Kasumi-1 (cell line): ENCODE measurements around the gene CLDN22.

Source experiments
- DNase-seq, 2 experiments: peaks; one replicate each; lab custom pipeline; 2025; lab: John Stamatoyannopoulos, UW

The CLDN22 gene

DNA sequence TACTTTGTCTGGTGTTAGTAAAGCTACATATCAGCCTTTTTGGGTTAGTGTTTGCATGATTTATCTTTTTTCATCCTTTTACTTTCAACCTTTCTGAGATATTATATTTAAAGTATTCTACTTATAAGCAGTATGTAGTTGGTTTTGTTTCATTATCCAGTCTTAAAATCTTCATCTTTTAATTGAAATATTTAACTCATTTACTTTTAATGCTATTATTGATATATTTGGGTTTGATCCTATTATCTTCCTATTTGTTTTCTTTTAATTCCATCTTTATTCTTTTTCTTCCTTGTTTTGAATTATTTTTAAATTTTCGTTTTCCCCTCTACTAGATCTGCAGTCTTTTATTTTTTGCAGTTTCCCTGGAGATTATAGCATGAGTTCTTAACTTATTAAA, 44.0 kb downstream of the CLDN22 start:
- DNase-seq, result no peak

DNA sequence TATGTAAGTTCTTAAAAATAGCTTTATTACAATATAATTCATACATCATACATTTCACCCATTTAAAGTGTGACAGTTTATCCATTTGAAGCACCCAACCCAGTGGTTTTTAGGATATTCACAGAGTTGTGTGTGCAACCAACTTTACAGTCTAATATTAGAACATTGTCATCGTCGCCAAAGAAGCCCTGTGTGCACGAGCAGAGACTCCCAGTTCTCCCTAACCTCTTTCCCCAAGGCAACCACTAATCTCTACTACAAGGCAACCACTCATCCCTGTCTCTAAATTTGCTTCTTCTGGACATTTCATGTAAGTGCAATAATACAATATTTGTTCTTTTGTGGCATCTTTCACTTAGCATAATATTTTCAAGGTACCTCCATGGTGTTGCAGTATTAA, 47.7 kb downstream of the CLDN22 start:
- DNase-seq, result no peak

DNA sequence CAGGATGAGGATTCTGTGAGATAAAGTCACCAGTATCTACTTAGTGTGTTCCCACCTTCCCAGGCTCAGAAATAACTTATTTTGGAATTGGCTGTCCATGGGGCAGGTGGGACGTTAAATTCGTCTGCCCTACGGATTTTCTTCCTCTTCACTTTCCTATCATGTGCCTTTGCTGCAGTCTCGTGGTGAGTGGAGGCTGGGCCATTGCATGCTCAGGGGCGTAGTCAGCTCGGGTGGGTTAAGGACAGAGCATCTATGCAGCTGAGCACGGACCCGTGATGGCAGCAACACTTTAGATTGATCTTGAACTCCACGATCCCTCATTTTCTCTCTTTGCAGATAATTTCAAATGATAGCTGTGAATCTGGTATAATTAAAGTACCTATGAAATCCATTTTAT, 51.5 kb downstream of the CLDN22 start:
- DNase-seq, result no peak
